H9 (cell line): ENCODE results near the gene SP110. TPM values are rescaled to one million over a fixed set of nuclear protein-coding genes. Genes with fewer than 3 reads are reported as not detected.

Source experiments
- DNase-seq: peaks from one replicate; pipeline ENCODE4 v3.0.0-alpha.2; 2017
- H2AFZ ChIP-seq: one replicate; pipeline ENCODE4 v1.6.1; 2013; ENCODE audit warnings: mild to moderate bottlenecking, low read length, control low read depth, moderate library complexity
- H2AK5ac ChIP-seq: 2 replicates; pipeline ENCODE4 v1.6.1; 2013; ENCODE audit warnings: low read length, control low read depth, mixed read lengths; ENCODE audit not compliant: insufficient read length
- H2BK120ac ChIP-seq: one replicate; pipeline ENCODE4 v1.6.1; 2013; ENCODE audit warnings: low read depth, mild to moderate bottlenecking, low read length, control low read depth, inconsistent platforms; ENCODE audit not compliant: poor library complexity, severe bottlenecking
- H2BK12ac ChIP-seq: 2 replicates; pipeline ENCODE4 v1.6.1; 2013; ENCODE audit warnings: low read length, control low read depth, mixed read lengths, low read depth; ENCODE audit not compliant: insufficient read length
- H2BK15ac ChIP-seq: 2 replicates; pipeline ENCODE4 v1.6.1; 2013; ENCODE audit warnings: low read depth, low read length, control low read depth
- H2BK20ac ChIP-seq: one replicate; pipeline ENCODE4 v1.6.1; 2013; ENCODE audit warnings: low read depth, mild to moderate bottlenecking, low read length, control low read depth, inconsistent platforms; ENCODE audit not compliant: poor library complexity, severe bottlenecking
- H2BK5ac ChIP-seq: 2 replicates; pipeline ENCODE4 v1.6.1; 2013; ENCODE audit warnings: low read length, control low read depth, mixed read lengths; ENCODE audit not compliant: insufficient read length
- H3K14ac ChIP-seq: 2 replicates; pipeline ENCODE4 v1.6.1; 2013; ENCODE audit warnings: low read length, control low read depth; ENCODE audit not compliant: insufficient read depth
- H3K18ac ChIP-seq: 2 replicates; pipeline ENCODE4 v1.6.1; 2013; ENCODE audit warnings: low read depth, mild to moderate bottlenecking, mixed read lengths, low read length, control low read depth; ENCODE audit not compliant: insufficient read length
- H3K23ac ChIP-seq: 2 replicates; pipeline ENCODE4 v1.6.1; 2013; ENCODE audit warnings: low read length, control low read depth, mixed read lengths, low read depth; ENCODE audit not compliant: insufficient read length
- H3K23me2 ChIP-seq: 2 replicates; pipeline ENCODE4 v1.6.1; 2013; ENCODE audit warnings: low read depth, mild to moderate bottlenecking, mixed read lengths, low read length, control low read depth; ENCODE audit not compliant: insufficient read length, poor library complexity, severe bottlenecking
- H3K27ac ChIP-seq: 2 replicates; pipeline ENCODE4 v1.5.1; 2013; ENCODE audit warnings: low read length, control low read depth, mixed read lengths, low read depth; ENCODE audit not compliant: insufficient read length
- H3K27me3 ChIP-seq: 2 replicates; pipeline ENCODE4 v1.6.1; 2013; ENCODE audit warnings: low read length, control low read depth, inconsistent platforms; ENCODE audit not compliant: insufficient read depth
- H3K4ac ChIP-seq: 2 replicates; pipeline ENCODE4 v1.6.1; 2013; ENCODE audit warnings: low read depth, mild to moderate bottlenecking, control low read depth, inconsistent platforms, low read length, moderate library complexity
- H3K4me1 ChIP-seq: 2 replicates; pipeline ENCODE4 v1.6.1; 2013; ENCODE audit warnings: low read length, control low read depth, inconsistent platforms; ENCODE audit not compliant: insufficient read depth
- H3K4me2 ChIP-seq: 2 replicates; pipeline ENCODE4 v1.6.1; 2013; ENCODE audit warnings: low read length, control low read depth, mixed read lengths; ENCODE audit not compliant: insufficient read length, insufficient read depth
- H3K56ac ChIP-seq: 2 replicates; pipeline ENCODE4 v1.6.1; 2013; ENCODE audit warnings: low read depth, mild to moderate bottlenecking, mixed read lengths, low read length, control low read depth; ENCODE audit not compliant: insufficient read length
- H3K79me1 ChIP-seq: 2 replicates; pipeline ENCODE4 v1.6.1; 2013; ENCODE audit warnings: low read depth, mild to moderate bottlenecking, moderate library complexity, low read length, control low read depth, inconsistent platforms; ENCODE audit not compliant: insufficient read depth, poor library complexity, severe bottlenecking
- H3K79me2 ChIP-seq: 2 replicates; pipeline ENCODE4 v1.6.1; 2013; ENCODE audit warnings: low read length, control low read depth, inconsistent platforms; ENCODE audit not compliant: insufficient read depth
- H3K9ac ChIP-seq: 2 replicates; pipeline ENCODE4 v1.6.1; 2013; ENCODE audit warnings: low read length, control low read depth, mixed read lengths; ENCODE audit not compliant: insufficient read length; ENCODE audit errors: extremely low read depth
- H3K9me3 ChIP-seq: one replicate; pipeline ENCODE4 v1.6.1; 2013; ENCODE audit warnings: low read depth, low read length, inconsistent platforms; ENCODE audit not compliant: control insufficient read depth
- H3T11ph ChIP-seq: one replicate; pipeline ENCODE4 v1.6.1; 2013; ENCODE audit warnings: mild to moderate bottlenecking, low read length, control low read depth, inconsistent platforms
- H4K20me1 ChIP-seq: one replicate; pipeline ENCODE4 v1.6.1; 2013; ENCODE audit not compliant: control insufficient read depth, insufficient read length, insufficient read depth
- H4K5ac ChIP-seq: 2 replicates; pipeline ENCODE4 v1.6.1; 2013; ENCODE audit warnings: low read depth, mild to moderate bottlenecking, mixed read lengths, low read length, control low read depth; ENCODE audit not compliant: insufficient read length
- H4K8ac ChIP-seq: replicated peaks from 2 replicates; pipeline ENCODE4 v1.6.1; 2013; ENCODE audit warnings: low read length, control low read depth, mixed read lengths, low read depth; ENCODE audit not compliant: insufficient read length
- H4K91ac ChIP-seq: 2 replicates; pipeline ENCODE4 v1.6.1; 2013; ENCODE audit warnings: low read depth, mild to moderate bottlenecking, moderate library complexity, mixed read lengths, low read length, control low read depth; ENCODE audit not compliant: insufficient read length
- H3K27ac Mint-ChIP-seq, 3 experiments: 2 replicates in 2 of 3; 3 replicates in 1 of 3; pipeline ENCODE4 v1.8.0; 2020 to 2021; ENCODE audit warnings: mixed read lengths in 3 of 3, mild to moderate bottlenecking in 1 of 3, moderate library complexity in 1 of 3
- H3K27me3 Mint-ChIP-seq: 2 replicates; pipeline ENCODE4 v1.8.0; 2021; ENCODE audit warnings: low read depth, mild to moderate bottlenecking, moderate library complexity, mixed read lengths
- H3K36me3 Mint-ChIP-seq, 3 experiments: 2 replicates in 2 of 3; 3 replicates in 1 of 3; pipeline ENCODE4 v1.8.0; 2020 to 2021; ENCODE audit warnings: low read depth in 3 of 3, mixed read lengths in 3 of 3; ENCODE audit not compliant: insufficient read depth in 1 of 3
- H3K4me1 Mint-ChIP-seq, 2 experiments: 2 replicates each; pipeline ENCODE4 v1.8.0; 2020; ENCODE audit warnings: mixed read lengths in 2 of 2
- H3K4me3 Mint-ChIP-seq, 2 experiments: 2 replicates in 1 of 2; 3 replicates in 1 of 2; pipeline ENCODE4 v1.8.0; 2020 to 2021; ENCODE audit warnings: mild to moderate bottlenecking in 2 of 2, mixed read lengths in 2 of 2, moderate library complexity in 1 of 2
- H3K9me3 Mint-ChIP-seq, 2 experiments: 2 replicates in 1 of 2; 3 replicates in 1 of 2; pipeline ENCODE4 v1.8.0; 2020; ENCODE audit warnings: mild to moderate bottlenecking in 2 of 2, mixed read lengths in 2 of 2, moderate library complexity in 1 of 2
- CTCF ChIP-seq: fragments of 200-600 bp; sonication (generic); conservative IDR thresholded peaks from 3 replicates; pipeline ENCODE4 v1.8.0; 2021; ENCODE audit warnings: antibody characterized with exemption, mild to moderate bottlenecking
- WGBS: extraction: QIAGEN DNeasy Blood & Tissue Kit; methylation state at CpG from one replicate; pipeline ENCODE4 v1.1.7; 2013; ENCODE audit warnings: missing lambda C conversion rate, low lambda C conversion rate, mixed read lengths; ENCODE audit not compliant: insufficient read length; ENCODE audit errors: extremely low coverage; 5-methylcytosine and 5-hydroxymethylcytosine counted together
- total RNA-seq: library from RNA; stranded (reverse); gene quantifications from 2 replicates; pipeline ENCODE4 v1.2.1, GENCODE V29; 2021

Gene SP110
- total RNA-seq, 1 experiment from 2014 or later, result 3.7 TPM

- H3K4me3 Mint-ChIP-seq, result no peak overlapping the region
- Histone ChIP-seq H3K4me2 (no peak overlapping the region), H3K4me1 (no peaks in the 10 kb centered on the region)
Observed at GRCh38 chr2:230218421-230218820, 1.4 kb downstream of the SP110 start.

More at GRCh38 chr2:230218421-230218820, 1.4 kb downstream of the SP110 start:
- H3K79me2 ChIP-seq, result no peaks in the 10 kb centered on the region
- H3K23ac ChIP-seq, result no peak overlapping the region
- no peak overlapping the region for H3K56ac ChIP-seq
- H4K8ac ChIP-seq, result no peak overlapping the region
- no peak for DNase-seq
- H3K27ac Mint-ChIP-seq, result no peak overlapping the region
- no peak overlapping the region for H2BK20ac ChIP-seq
- H3K9ac ChIP-seq, result no peak overlapping the region
- H3K9me3 Mint-ChIP-seq, result no peaks in the 10 kb centered on the region
- no peak overlapping the region for H2AFZ ChIP-seq
- no peak overlapping the region for H3T11ph ChIP-seq
- no peak overlapping the region for H3K4ac ChIP-seq
- H2BK12ac ChIP-seq, result no peak overlapping the region
- H4K91ac ChIP-seq, result no peak overlapping the region
- H3K4me1 Mint-ChIP-seq, result peaks cover 9 to 13% of the 10 kb centered on the region in 2 experiments
- no peak overlapping the region for H2BK120ac ChIP-seq
- H3K23me2 ChIP-seq, result peaks cover 6% of the 10 kb centered on the region
- H3K9me3 ChIP-seq, result no peaks in the 10 kb centered on the region
- no CpG with 5 or more reads among the region's 2 CpGs for WGBS
- TF ChIP-seq CTCF, result no peak
- H2AK5ac ChIP-seq, result no peak overlapping the region
- no peaks in the 10 kb centered on the region for H3K27me3 Mint-ChIP-seq
- no peak overlapping the region for H3K18ac ChIP-seq
- H2BK5ac ChIP-seq, result no peak overlapping the region
- no peak overlapping the region for H3K27ac ChIP-seq
- H3K36me3 Mint-ChIP-seq, result peaks cover 0 to 9% (median 0%) of the 10 kb centered on the region in 3 experiments; a peak in 1 of 7 replicates
- H3K14ac ChIP-seq, result no peak overlapping the region
- no peak overlapping the region for H2BK15ac ChIP-seq
- no peaks in the 10 kb centered on the region for H3K27me3 ChIP-seq
- H4K20me1 ChIP-seq, result no peaks in the 10 kb centered on the region
- H4K5ac ChIP-seq, result no peak overlapping the region
- no peaks in the 10 kb centered on the region for H3K79me1 ChIP-seq
